GM18951 (cell line): ENCODE results near the gene SERPINB4.
"Not testable (repeated sequence)": the region's sequence is repeated elsewhere in the genome, so short reads cannot be mapped to it uniquely, and the experiment has no call there.

Source experiments
- POLR2A ChIP-seq: IDR thresholded peaks from 4 replicates; pipeline ENCODE4 v1.6.1; 2011; ENCODE audit warnings: mild to moderate bottlenecking; ENCODE audit not compliant: insufficient read length, insufficient read depth; ENCODE audit errors: extremely low read depth
- in situ Hi-C: fragments of 300-500 bp; cut with MboI; formaldehyde crosslinking; loops from one replicate; pipeline ENCODE4 v1.12.0; 2022; ENCODE audit warnings: low sequenced_read_pairs, mixed read lengths, inconsistent platforms; ENCODE audit not compliant: unreplicated experiment

The SERPINB4 gene

GRCh38 chr18:63644142-63644541 is at the start of gene SERPINB4:
Gene SERPINB4 (minus strand): TSS chr18:63644256. CDS start chr18:63643577, 679 bp downstream.
- in situ Hi-C loops, result not testable (repeated sequence)

DNA sequence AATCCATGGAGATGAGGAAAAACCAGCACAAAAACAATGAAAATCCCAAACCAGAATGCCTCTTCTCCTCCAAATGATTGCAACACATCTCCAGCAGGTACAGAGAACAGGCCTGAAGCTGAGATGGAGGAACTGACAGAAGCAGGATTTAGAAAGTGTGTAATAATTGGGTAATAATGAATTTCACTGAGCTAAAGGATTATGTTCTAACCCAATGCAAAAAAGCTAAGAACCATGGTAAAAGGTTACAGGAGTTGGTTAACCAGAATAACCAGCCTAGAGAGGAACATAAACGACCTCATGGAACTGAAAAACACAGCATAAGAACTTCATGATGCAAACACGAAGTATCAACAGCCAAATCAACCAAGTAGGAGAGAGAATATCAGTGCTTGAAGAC is 45.0 kb upstream of the SERPINB4 start:
- no peak for TF ChIP-seq POLR2A
- in situ Hi-C loops, result no loop called here

DNA sequence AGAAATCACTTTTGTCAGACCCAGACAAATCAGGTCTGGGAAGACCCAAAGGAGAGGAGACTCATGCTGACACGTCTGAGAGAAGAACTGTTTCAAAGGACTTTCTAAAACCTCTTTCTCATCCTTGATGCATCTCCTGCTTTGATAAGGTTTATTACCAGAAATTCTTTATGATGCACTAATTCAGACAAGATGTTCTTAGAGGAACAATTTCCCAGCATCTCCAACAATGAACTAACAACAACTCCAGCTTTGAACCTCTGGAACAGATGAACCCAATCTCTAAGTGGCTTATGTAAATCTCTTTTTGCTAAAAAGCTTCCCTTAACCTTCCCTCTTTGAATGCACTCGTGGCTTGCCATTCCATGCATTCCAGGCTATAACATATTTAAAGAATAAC is 42.8 kb upstream of the SERPINB4 start:
- in situ Hi-C loops, result no loop called here
- no peak for TF ChIP-seq POLR2A

- no peak for TF ChIP-seq POLR2A
- in situ Hi-C loops, result no loop called here
Observed at GRCh38 chr18:63684718-63685117, 40.7 kb upstream of the SERPINB4 start.

- in situ Hi-C loops, result no loop called here
- TF ChIP-seq POLR2A, result no peak
Observed at GRCh38 chr18:63683890-63684289, 39.8 kb upstream of the SERPINB4 start.

- TF ChIP-seq POLR2A, result no peak
- in situ Hi-C loops, result no loop called here
Observed at GRCh38 chr18:63683152-63683551, 39.1 kb upstream of the SERPINB4 start.

DNA sequence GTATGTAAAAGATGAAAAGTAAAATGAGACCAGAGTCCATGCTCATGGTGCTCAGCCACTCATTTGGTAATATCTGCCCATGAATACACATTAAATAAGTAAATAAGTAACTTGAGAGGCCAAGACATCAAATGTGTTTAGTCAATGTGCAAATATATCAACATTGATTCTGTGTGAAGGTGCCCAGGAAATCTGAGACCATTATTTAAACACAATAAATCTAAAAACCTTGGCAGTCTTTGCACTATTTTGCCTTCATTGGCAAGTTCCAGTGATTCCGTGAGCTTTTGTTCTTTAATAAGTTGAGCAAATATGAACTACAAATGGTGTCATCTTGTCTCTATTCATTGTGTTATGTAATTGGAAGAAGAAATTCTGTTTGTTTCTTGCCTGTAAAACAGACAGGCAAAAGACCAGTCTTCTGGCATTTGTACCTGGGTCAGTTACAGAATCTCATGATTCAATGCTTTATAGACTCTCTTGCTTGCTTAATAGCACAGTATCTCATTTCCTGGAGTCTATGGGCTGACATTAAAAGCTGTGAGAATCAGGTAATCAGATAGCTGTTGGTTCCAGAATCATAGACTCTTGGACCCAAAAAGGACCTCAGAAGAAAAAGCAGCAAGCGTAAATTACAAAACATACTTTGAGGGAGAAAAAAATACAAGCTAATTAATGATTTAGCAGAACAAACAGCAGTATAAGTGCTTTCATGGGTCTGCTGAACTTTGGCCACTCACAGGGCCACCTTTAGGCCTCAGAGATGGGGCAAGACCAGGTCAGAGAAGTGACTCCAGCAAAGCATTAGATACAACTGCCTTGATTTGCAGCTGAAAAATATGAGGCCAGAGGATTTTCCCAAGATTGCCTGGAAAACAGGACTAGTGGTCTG is 37.6 kb upstream of the SERPINB4 start:
- TF ChIP-seq POLR2A, result no peak
- in situ Hi-C loops, result no loop called here

- TF ChIP-seq POLR2A, result no peak
- in situ Hi-C loops, result no loop called here
Observed at GRCh38 chr18:63679820-63680606, 36.0 kb upstream of the SERPINB4 start.

GRCh38 chr18:63677500-63678225 is 33.6 kb upstream of the SERPINB4 start:
- in situ Hi-C loops, result no loop called here
- no peak for TF ChIP-seq POLR2A

DNA sequence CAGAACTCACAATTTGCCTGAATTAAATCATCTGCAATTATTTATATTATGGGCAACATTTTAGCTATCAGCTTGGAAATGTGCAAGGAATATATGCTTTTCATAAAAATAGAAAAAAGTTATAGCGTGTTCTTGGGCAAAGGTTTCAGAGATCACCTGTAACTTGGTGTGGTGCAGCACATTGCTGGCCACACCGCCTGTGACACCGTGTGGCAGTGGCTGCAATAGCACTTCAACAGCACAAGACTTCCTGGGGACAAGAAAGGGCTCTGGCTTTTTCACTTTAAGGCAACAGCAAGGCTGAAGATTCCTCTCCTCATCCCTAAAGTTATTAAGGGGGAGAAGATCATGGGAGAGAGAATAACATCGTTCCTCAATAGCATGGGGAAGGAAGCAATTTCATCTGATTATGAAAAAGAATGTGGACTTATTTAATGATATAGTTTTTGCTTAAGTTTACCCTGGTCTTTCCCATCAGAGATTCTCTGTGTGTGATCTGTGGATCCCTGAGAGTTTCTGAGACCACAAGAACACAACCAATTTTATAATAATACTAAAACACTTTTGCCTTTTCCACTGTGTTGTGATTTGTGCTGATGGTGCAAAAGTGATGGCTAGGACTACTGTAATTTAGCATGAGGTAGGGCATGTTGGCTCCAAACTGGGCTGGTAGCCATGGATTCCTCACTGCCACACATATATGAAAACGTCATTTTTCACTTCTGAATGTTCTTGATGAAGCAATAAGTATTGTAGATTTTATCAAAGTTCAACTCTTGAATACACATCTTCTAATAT is 32.7 kb upstream of the SERPINB4 start:
- in situ Hi-C loops, result no loop called here
- no peak for TF ChIP-seq POLR2A

- in situ Hi-C loops, result no loop called here
- no peak for TF ChIP-seq POLR2A
Observed at GRCh38 chr18:63664571-63664970, 20.5 kb upstream of the SERPINB4 start.

GRCh38 chr18:63661750-63662149 is 17.7 kb upstream of the SERPINB4 start, which contains the start of gene SERPINB3:
Gene SERPINB3 (minus strand): TSS chr18:63661893. CDS start chr18:63661216, 677 bp downstream.
- in situ Hi-C loops, result not testable (repeated sequence)

GRCh38 chr18:63658920-63659319 is 14.9 kb upstream of the SERPINB4 start:
- in situ Hi-C loops, result not testable (repeated sequence)

- in situ Hi-C loops, result not testable (repeated sequence)
Observed at GRCh38 chr18:63650271-63650670, 6.2 kb upstream of the SERPINB4 start.
